HCT116 (cell line): Measurements from ENCODE around the gene WDR13. TPM values are rescaled to one million over a fixed set of nuclear protein-coding genes. Genes with fewer than 3 reads are reported as not detected.
A peak's percentile ranks its signal among the peaks of the same experiment; 100 is the strongest.

Experiments
- ATAC-seq: fragments of 200-7000 bp; cut with Tn5 transposase; 2 replicates; pipeline ENCODE4 v1.9.1; 2020; ENCODE audit warnings: mild to moderate bottlenecking, moderate library complexity
- BruUV-seq: library from RNA; stranded (reverse); fragments of 400-500 nt; replicated peaks from 2 replicates; lab custom pipeline; 2021; lab: Mats Ljungman, UMichigan
- CTCF ChIA-PET: fragments of 300-600 bp; sonication (Branson Sonifier 250); formaldehyde crosslinking; loops from one replicate; lab custom pipeline; 2021; ENCODE audit warnings: antibody characterized with exemption; lab: Charles Lee
- POLR2A ChIA-PET: fragments of 300-600, 350-600 bp; sonication (Branson Sonifier 250); formaldehyde crosslinking; loops from one replicate; lab custom pipeline; 2021; ENCODE audit warnings: antibody characterized with exemption; lab: Charles Lee
- RAD21 ChIA-PET, 2 experiments: fragments of 300-600 bp; sonication (Branson Sonifier 250); formaldehyde crosslinking; loops; one replicate each; lab custom pipeline; 2023; ENCODE audit warnings: low total read pairs in 2 of 2; ENCODE audit not compliant: uncharacterized antibody in 2 of 2, unreplicated experiment in 2 of 2, low non-redundant PET in 1 of 2; lab: Charles Lee
- DNase-seq: peaks from one replicate; pipeline ENCODE4 v3.0.0-alpha.2; 2010; ENCODE audit warnings: low read depth, low spot score
- H2AFZ ChIP-seq: fragments of 200-600 bp; shearing (Covaris generic), sonication (generic); 2 replicates; pipeline ENCODE4 v1.6.1; 2017; ENCODE audit warnings: low read depth, mixed run types, mixed read lengths, antibody characterized with exemption, low read length; ENCODE audit not compliant: poor library complexity, severe bottlenecking
- H3K27ac ChIP-seq: 2 replicates; pipeline ENCODE4 v1.5.1; 2012; ENCODE audit warnings: low read depth, low read length
- H3K27me3 ChIP-seq: fragments of 200-600 bp; sonication (generic); 2 replicates; pipeline ENCODE4 v1.6.1; 2016; ENCODE audit warnings: mixed run types, low read length, mixed read lengths; ENCODE audit not compliant: insufficient read depth
- H3K36me3 ChIP-seq, 2 experiments: fragments of 200-500 bp in 1 of 2; fragments of 200-600 bp in 1 of 2; sonication (Bioruptor generic) in 1 of 2; sonication (generic) in 1 of 2; 2 replicates each; pipeline versions ENCODE4 v1.5.1 to v1.6.1; 2014 to 2016; ENCODE audit warnings: low read length in 2 of 2, inconsistent platforms in 1 of 2, mixed read lengths in 1 of 2, mixed run types in 1 of 2; ENCODE audit not compliant: insufficient read depth in 2 of 2, control insufficient read depth in 1 of 2
- H3K4me1 ChIP-seq, 2 experiments: fragments of 200-600 bp in 1 of 2; sonication (generic) in 1 of 2; 2 replicates each; pipeline versions ENCODE4 v1.5.1 to v1.6.1; 2012 to 2017; ENCODE audit warnings: low read length in 2 of 2, inconsistent platforms in 1 of 2, mild to moderate bottlenecking in 1 of 2, mixed read lengths in 1 of 2, mixed run types in 1 of 2, moderate library complexity in 1 of 2; ENCODE audit not compliant: insufficient read depth in 2 of 2, control insufficient read depth in 1 of 2
- H3K4me2 ChIP-seq: fragments of 200-600 bp; sonication (generic); 2 replicates; pipeline ENCODE4 v1.6.1; 2017; ENCODE audit warnings: mixed run types, low read length, mixed read lengths
- H3K4me3 ChIP-seq, 2 experiments: fragments of 200-600 bp in 1 of 2; sonication (generic) in 1 of 2; replicated peaks in 1 of 2; 2 replicates each; pipeline ENCODE4 v1.5.1; 2011 to 2016; ENCODE audit warnings: low read length in 2 of 2, control low read depth in 1 of 2, low read depth in 1 of 2, mild to moderate bottlenecking in 1 of 2, mixed read lengths in 1 of 2, mixed run types in 1 of 2
- H3K79me2 ChIP-seq: fragments of 200-600 bp; sonication (generic); 2 replicates; pipeline ENCODE4 v1.6.1; 2017; ENCODE audit warnings: mild to moderate bottlenecking, mixed run types, low read length, moderate library complexity, mixed read lengths; ENCODE audit not compliant: insufficient read depth
- H3K9ac ChIP-seq: fragments of 200-600 bp; sonication (generic); 2 replicates; pipeline ENCODE4 v1.6.1; 2016; ENCODE audit warnings: low read length, mixed read lengths
- H3K9me2 ChIP-seq: fragments of 200-600 bp; sonication (generic), shearing (Covaris generic); 2 replicates; pipeline ENCODE4 v1.6.1; 2017; ENCODE audit warnings: mixed run types, mild to moderate bottlenecking, moderate library complexity; ENCODE audit not compliant: insufficient read depth
- H3K9me3 ChIP-seq, 2 experiments: fragments of 200-500 bp in 1 of 2; fragments of 200-600 bp in 1 of 2; sonication (Bioruptor generic) in 1 of 2; sonication (generic) in 1 of 2; 2 replicates each; pipeline ENCODE4 v1.6.1; 2014 to 2017; ENCODE audit warnings: low read length in 2 of 2, mixed read lengths in 2 of 2, inconsistent platforms in 1 of 2, low read depth in 1 of 2, mild to moderate bottlenecking in 1 of 2, mixed run types in 1 of 2, moderate library complexity in 1 of 2; ENCODE audit not compliant: control insufficient read depth in 1 of 2, insufficient read depth in 1 of 2
- H4K20me1 ChIP-seq: fragments of 200-600 bp; sonication (generic), shearing (Covaris generic); 2 replicates; pipeline ENCODE4 v1.6.1; 2017; ENCODE audit warnings: mixed run types, mild to moderate bottlenecking, moderate library complexity; ENCODE audit not compliant: insufficient read depth
- EZH2 ChIP-seq: fragments of 200-600 bp; sonication (generic); IDR thresholded peaks from 2 replicates; pipeline ENCODE4 v1.6.1; 2017; ENCODE audit warnings: antibody characterized with exemption, mixed run types
- FOSL1 ChIP-seq: IDR thresholded peaks from 2 replicates; pipeline ENCODE4 v1.6.1; 2012; ENCODE audit warnings: low read depth
- JUND ChIP-seq: IDR thresholded peaks from 2 replicates; pipeline ENCODE4 v1.6.1; 2012
- POLR2A ChIP-seq: IDR thresholded peaks from 2 replicates; pipeline ENCODE4 v1.7.0; 2011; ENCODE audit warnings: borderline replicate concordance; ENCODE audit not compliant: insufficient read depth, insufficient read length; ENCODE audit errors: extremely low read depth
- POLR2AphosphoS5 ChIP-seq: IDR thresholded peaks from 2 replicates; pipeline ENCODE4 v1.6.1; 2011; ENCODE audit warnings: mild to moderate bottlenecking, low read depth, low read length, moderate library complexity
- SIN3A ChIP-seq: IDR thresholded peaks from 2 replicates; pipeline ENCODE4 v1.6.1; 2012; ENCODE audit warnings: low read depth
- SP1 ChIP-seq: IDR thresholded peaks from 2 replicates; pipeline ENCODE4 v1.6.1; 2012; ENCODE audit warnings: low read depth
- ZNF274 ChIP-seq: fragments of 200-500 bp; sonication (Bioruptor generic); IDR thresholded peaks from 2 replicates; pipeline ENCODE4 v1.6.1; 2014; ENCODE audit warnings: mild to moderate bottlenecking, low read depth, low read length, inconsistent platforms
- intact Hi-C: fragments of 100-400 bp; cut with micrococcal nuclease; formaldehyde crosslinking; loops from 2 replicates; pipeline ENCODE4 v1.10.0; 2022
- total RNA-seq: library from RNA; stranded (reverse); gene quantifications from one replicate; pipeline ENCODE4 v1.2.1, GENCODE V29; 2021; ENCODE audit not compliant: unreplicated experiment
- TF ChIP-seq, protein P1 (sequence below): IDR thresholded peaks from 2 replicates; pipeline ENCODE4 v1.6.1; 2012
- TF ChIP-seq, protein P2 (sequence below), 3 experiments: fragments of 200-600 bp in 1 of 3; sonication (generic) in 1 of 3; IDR thresholded peaks in 2 of 3; conservative IDR thresholded peaks in 1 of 3; 2 replicates each; pipeline ENCODE4 v1.5.1; 2012 to 2017; ENCODE audit warnings: low read depth in 2 of 3, low read length in 2 of 3, antibody characterized with exemption in 1 of 3, borderline replicate concordance in 1 of 3, control low read depth in 1 of 3, mild to moderate bottlenecking in 1 of 3, mixed read lengths in 1 of 3, mixed run types in 1 of 3, moderate library complexity in 1 of 3; ENCODE audit not compliant: insufficient read depth in 1 of 3

WDR13 gene
- total RNA-seq, 1 experiment from 2014 or later: 54.0 TPM

DNA sequence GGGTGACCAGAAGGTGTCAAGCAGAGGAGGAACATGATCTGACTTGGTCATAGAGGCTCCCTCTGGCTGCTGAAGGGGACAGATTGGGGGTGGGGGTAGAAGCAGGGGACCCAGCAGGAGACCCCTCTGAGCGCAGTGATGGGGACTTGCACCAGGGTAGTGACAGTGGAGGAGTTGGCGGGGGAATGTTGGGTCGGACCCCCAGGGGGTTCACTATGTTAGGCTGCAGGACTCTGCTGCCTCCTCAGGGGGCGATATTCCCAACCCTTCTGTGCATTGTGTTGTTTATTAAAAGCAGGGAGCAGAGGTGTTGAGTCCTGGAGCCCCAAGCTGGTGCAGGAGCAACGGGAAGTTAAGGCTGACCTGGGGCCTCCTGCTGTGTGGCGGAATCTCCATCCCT, 8.8 kb downstream of the WDR13 start:
- Histone ChIP-seq H3K4me1 (no peaks in the 10 kb centered on the region), H3K36me3 (no peaks in the 10 kb centered on the region), H3K9me2 (no peaks in the 10 kb centered on the region), H3K27me3 (no peaks in the 10 kb centered on the region), H2AFZ (no peak overlapping the region), H3K9ac (no peak overlapping the region), H3K4me3 (no peak overlapping the region), H3K27ac (no peak overlapping the region), H4K20me1 (no peaks in the 10 kb centered on the region), H3K4me2 (no peak overlapping the region), H3K79me2 (no peaks in the 10 kb centered on the region), H3K9me3 (no peaks in the 10 kb centered on the region)
- ATAC-seq (peak; percentile 47), DNase-seq (no peak)
- CTCF ChIA-PET: no interaction called here
- POLR2A ChIA-PET: no interaction called here
- RAD21 ChIA-PET: no interaction called here
- TF ChIP-seq, protein P1, sequence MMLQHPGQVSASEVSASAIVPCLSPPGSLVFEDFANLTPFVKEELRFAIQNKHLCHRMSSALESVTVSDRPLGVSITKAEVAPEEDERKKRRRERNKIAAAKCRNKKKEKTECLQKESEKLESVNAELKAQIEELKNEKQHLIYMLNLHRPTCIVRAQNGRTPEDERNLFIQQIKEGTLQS: no peak
- TF ChIP-seq FOSL1 (no peak), ZNF274 (no peak), EZH2 (no peak), SIN3A (no peak), POLR2AphosphoS5 (no peak)
- TF ChIP-seq, protein P2, sequence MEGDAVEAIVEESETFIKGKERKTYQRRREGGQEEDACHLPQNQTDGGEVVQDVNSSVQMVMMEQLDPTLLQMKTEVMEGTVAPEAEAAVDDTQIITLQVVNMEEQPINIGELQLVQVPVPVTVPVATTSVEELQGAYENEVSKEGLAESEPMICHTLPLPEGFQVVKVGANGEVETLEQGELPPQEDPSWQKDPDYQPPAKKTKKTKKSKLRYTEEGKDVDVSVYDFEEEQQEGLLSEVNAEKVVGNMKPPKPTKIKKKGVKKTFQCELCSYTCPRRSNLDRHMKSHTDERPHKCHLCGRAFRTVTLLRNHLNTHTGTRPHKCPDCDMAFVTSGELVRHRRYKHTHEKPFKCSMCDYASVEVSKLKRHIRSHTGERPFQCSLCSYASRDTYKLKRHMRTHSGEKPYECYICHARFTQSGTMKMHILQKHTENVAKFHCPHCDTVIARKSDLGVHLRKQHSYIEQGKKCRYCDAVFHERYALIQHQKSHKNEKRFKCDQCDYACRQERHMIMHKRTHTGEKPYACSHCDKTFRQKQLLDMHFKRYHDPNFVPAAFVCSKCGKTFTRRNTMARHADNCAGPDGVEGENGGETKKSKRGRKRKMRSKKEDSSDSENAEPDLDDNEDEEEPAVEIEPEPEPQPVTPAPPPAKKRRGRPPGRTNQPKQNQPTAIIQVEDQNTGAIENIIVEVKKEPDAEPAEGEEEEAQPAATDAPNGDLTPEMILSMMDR (IDR thresholded peaks at IDR 0.05 in 2 of 3, conservative IDR thresholded peaks at IDR 0.05 in 1 of 3; ENCODE audit: borderline replicate concordance in 1 of 3, insufficient read depth in 1 of 3, low read depth in 2 of 3, low read length in 2 of 3): peak in 2 of 3 experiments; percentile 6 to 34; a peak in 2 of 6 replicates
- intact Hi-C loops: no loop called here
- BruUV-seq: no TSS peak

- intact Hi-C loops: no loop called here
- ATAC-seq: no peak
- RAD21 ChIA-PET: no interaction called here
Measured at GRCh38 chrX:48611703-48612102, 14.4 kb downstream of the WDR13 start.

More at GRCh38 chrX:48611703-48612102, 14.4 kb downstream of the WDR13 start:
- no peaks in the 10 kb centered on the region for H4K20me1 ChIP-seq
- TF ChIP-seq JUND: no peak
- no peak for TF ChIP-seq SP1
- no peak for TF ChIP-seq POLR2A
- no peak overlapping the region for H3K27ac ChIP-seq
- no peak overlapping the region for H3K4me3 ChIP-seq
- H3K4me1 ChIP-seq: no peaks in the 10 kb centered on the region
- no peaks in the 10 kb centered on the region for H3K9me3 ChIP-seq
- H3K27me3 ChIP-seq: no peaks in the 10 kb centered on the region
- H3K9me2 ChIP-seq: no peaks in the 10 kb centered on the region
- H3K4me2 ChIP-seq: no peak overlapping the region
- POLR2A ChIA-PET: no interaction called here
- BruUV-seq: no TSS peak
- H3K79me2 ChIP-seq: no peaks in the 10 kb centered on the region
- no peak overlapping the region for H3K9ac ChIP-seq
- no peak for DNase-seq
- no peak overlapping the region for H2AFZ ChIP-seq
- no peaks in the 10 kb centered on the region for H3K36me3 ChIP-seq
- CTCF ChIA-PET: no interaction called here
